ENCODE data around the gene CCBE1. TPM values are rescaled to one million over a fixed set of nuclear protein-coding genes. Genes with fewer than 3 reads are reported as not detected.

Gene CCBE1
- total and polyA plus RNA-seq, 5 experiments from 2014 or later: 0.36 TPM; not detected in 4

GRCh38 chr18:59402432-59403090 is 294.7 kb downstream of the CCBE1 start:
- POLR2A ChIA-PET: interaction anchor here (1.3 kb wide), 1 partner anchor 95 kb away, joined by 3 read pairs; no protein-coding TSS in a partner anchor
- no peak overlapping the region for H3K4me3 Mint-ChIP-seq
- DNase-seq (peak; percentile 41 to 73 (median 58)), ATAC-seq (peak; percentile 86 to 90)
- H3K9me3 Mint-ChIP-seq: peaks cover 0 to 1% (median 0%) of the 10 kb centered on the region in 9 donors
- H3K27me3 Mint-ChIP-seq: peaks cover 0 to 4% (median 2%) of the 10 kb centered on the region in 5 donors
- H3K36me3 Mint-ChIP-seq: no peaks in the 10 kb centered on the region
- peaks cover 0 to 2% (median 0%) of the 10 kb centered on the region in 4 donors for H3K4me1 Mint-ChIP-seq
- H3K27ac Mint-ChIP-seq: no peak overlapping the region

DNA sequence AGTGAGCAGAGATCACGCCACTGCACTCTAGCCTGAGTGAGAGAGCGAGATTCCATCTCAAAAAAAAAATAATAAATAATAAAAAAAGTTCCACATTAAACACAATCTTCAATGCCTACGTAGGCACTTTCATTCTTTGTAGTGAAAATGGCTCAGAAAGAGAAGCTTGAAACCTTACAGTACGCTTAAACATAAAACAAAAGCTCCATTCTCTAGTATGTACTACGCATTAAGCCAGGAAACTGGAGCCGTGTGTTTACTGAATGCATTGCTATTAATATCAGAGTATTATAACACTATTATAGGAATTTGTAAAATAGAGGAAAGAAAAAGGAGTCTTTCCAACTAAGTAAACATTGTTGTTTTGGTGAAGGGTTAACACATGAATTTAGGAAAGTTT is 296.8 kb downstream of the CCBE1 start:
- POLR2A ChIA-PET: no interaction called here
- Mint-ChIP-seq H3K27me3 (peaks cover 4 to 12% (median 7%) of the 10 kb centered on the region in 5 donors), H3K27ac (no peak overlapping the region), H3K4me3 (no peak overlapping the region), H3K36me3 (no peaks in the 10 kb centered on the region), H3K4me1 (peaks cover 6 to 8% (median 7%) of the 10 kb centered on the region in 4 donors), H3K9me3 (peaks cover 0 to 1% (median 0%) of the 10 kb centered on the region in 9 donors)
- no peak for DNase-seq
- ATAC-seq: no peak

GRCh38 chr18:59395226-59396175 is 301.7 kb downstream of the CCBE1 start:
- Mint-ChIP-seq H3K4me1 (peaks cover 7 to 14% (median 10%) of the 10 kb centered on the region in 4 donors), H3K27ac (peak overlapping the region in 1 of 10 donors; percentile 22), H3K27me3 (peaks cover 14 to 45% (median 26%) of the 10 kb centered on the region in 5 donors), H3K36me3 (no peaks in the 10 kb centered on the region), H3K4me3 (peak overlapping the region in 4 of 10 donors; percentile 1 to 46 (median 38)), H3K9me3 (no peaks in the 10 kb centered on the region)
- DNase-seq (no peak), ATAC-seq (no peak)
- POLR2A ChIA-PET: no interaction called here

DNA sequence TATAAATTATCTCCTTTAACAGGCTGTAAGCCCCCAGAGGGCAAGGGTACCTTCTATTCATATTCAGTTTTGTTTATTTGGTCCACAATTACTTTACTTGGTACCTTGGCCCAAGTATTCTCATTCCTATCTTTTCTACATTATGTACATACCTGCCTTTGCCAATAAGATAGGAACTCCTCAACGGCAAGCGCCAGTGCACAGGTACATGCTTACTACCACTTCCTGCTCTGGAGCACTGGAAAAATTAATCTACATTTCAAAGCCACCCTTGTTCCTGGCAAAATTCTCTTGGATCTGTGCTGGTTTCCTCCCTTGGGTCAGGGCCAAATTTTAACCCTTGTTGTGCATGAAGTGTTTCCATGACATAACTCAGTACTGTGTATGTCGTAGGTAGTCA is 303.8 kb downstream of the CCBE1 start:
- DNase-seq (no peak), ATAC-seq (no peak)
- Mint-ChIP-seq H3K4me3 (no peak overlapping the region), H3K4me1 (peaks cover 7 to 14% (median 10%) of the 10 kb centered on the region in 4 donors), H3K36me3 (no peaks in the 10 kb centered on the region), H3K27ac (no peak overlapping the region), H3K27me3 (peaks cover 14 to 45% (median 26%) of the 10 kb centered on the region in 5 donors), H3K9me3 (no peaks in the 10 kb centered on the region)
- POLR2A ChIA-PET: no interaction called here

GRCh38 chr18:59388817-59389216 is 308.4 kb downstream of the CCBE1 start:
- Mint-ChIP-seq H3K4me1 (no peaks in the 10 kb centered on the region), H3K36me3 (no peaks in the 10 kb centered on the region), H3K27ac (no peak overlapping the region), H3K27me3 (peaks cover 3 to 21% (median 12%) of the 10 kb centered on the region in 5 donors), H3K4me3 (no peak overlapping the region), H3K9me3 (no peaks in the 10 kb centered on the region)
- ATAC-seq (no peak), DNase-seq (no peak)
- POLR2A ChIA-PET: no interaction called here

GRCh38 chr18:59387687-59388565 is 309.3 kb downstream of the CCBE1 start:
- H3K4me1 Mint-ChIP-seq: no peaks in the 10 kb centered on the region
- H3K36me3 Mint-ChIP-seq: no peaks in the 10 kb centered on the region
- H3K27me3 Mint-ChIP-seq: peaks cover 3 to 17% (median 8%) of the 10 kb centered on the region in 5 donors
- DNase-seq (no peak), ATAC-seq (no peak)
- H3K4me3 Mint-ChIP-seq: no peak overlapping the region
- H3K27ac Mint-ChIP-seq: no peak overlapping the region
- POLR2A ChIA-PET: no interaction called here
- H3K9me3 Mint-ChIP-seq: no peaks in the 10 kb centered on the region

DNA sequence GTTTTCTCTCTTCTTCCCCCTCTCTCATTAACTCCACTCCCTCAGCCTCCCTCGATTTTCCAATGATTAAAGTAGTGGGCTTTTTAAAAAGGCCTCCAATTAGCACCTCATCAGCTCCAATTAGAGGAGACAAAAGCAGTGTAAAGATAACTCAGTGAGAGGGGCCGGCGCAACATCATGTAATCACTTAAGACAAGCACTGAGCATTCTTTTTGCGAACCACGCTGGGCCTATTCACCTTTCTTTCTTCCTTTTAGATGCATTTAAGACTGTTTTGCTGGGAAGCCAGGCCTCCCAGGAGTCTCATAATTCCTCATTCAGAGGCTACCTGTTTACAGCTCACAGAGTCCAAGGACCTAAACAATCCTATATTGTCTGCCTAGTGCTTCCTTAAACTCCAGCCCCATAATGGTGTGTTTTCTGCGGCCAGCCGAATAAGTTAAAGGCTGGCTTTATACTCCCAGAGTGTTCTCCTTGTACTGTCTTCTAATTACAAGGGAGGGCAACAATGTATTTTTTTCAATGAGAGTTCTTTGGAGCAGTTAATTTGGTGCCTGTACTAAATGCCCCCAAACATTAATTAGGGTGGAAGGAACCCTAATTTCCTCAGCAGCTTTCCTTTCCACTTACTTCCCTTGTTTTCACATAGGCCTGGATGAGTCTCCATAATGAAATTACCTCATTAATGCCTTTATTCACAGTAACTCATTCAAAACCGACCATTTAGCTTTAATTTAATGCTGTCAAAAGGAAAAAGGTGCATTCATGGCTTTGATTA is 310.1 kb downstream of the CCBE1 start:
- POLR2A ChIA-PET: no interaction called here
- ATAC-seq: no peak

DNA sequence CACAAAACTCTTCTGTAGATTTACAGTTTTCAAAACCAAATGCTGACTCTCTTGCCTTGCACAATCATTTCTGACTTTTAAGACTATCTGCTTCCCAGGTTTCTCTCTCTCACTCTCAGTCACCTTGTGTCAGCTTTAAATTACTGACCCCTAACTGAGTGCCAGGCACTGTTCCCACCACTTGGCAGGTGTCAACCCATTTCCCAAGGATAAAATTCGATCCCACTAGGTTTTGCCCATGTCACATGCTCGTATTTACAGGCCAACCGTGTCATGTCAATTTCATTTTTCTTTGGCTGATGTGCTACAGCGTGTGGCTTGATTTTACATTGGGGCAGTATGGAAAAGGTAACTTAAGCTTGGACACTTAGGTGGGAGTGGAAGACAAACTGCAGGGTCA is 312.0 kb downstream of the CCBE1 start:
- Mint-ChIP-seq H3K9me3 (no peaks in the 10 kb centered on the region), H3K27me3 (peaks cover 0 to 16% (median 4%) of the 10 kb centered on the region in 5 donors), H3K4me3 (no peak overlapping the region), H3K4me1 (no peaks in the 10 kb centered on the region), H3K27ac (no peak overlapping the region), H3K36me3 (peaks cover 0 to 2% (median 0%) of the 10 kb centered on the region in 3 donors)
- DNase-seq (no peak), ATAC-seq (no peak)
- POLR2A ChIA-PET: no interaction called here

More for the DNA sequence above, 310.1 kb downstream of the CCBE1 start:
- Mint-ChIP-seq H3K4me1 (no peaks in the 10 kb centered on the region), H3K36me3 (peaks cover 0 to under 1% (median 0%) of the 10 kb centered on the region in 3 donors), H3K27me3 (peaks cover under 1 to 9% (median 2%) of the 10 kb centered on the region in 5 donors), H3K4me3 (no peak overlapping the region), H3K9me3 (no peaks in the 10 kb centered on the region), H3K27ac (no peak overlapping the region)
- DNase-seq: no peak

DNA sequence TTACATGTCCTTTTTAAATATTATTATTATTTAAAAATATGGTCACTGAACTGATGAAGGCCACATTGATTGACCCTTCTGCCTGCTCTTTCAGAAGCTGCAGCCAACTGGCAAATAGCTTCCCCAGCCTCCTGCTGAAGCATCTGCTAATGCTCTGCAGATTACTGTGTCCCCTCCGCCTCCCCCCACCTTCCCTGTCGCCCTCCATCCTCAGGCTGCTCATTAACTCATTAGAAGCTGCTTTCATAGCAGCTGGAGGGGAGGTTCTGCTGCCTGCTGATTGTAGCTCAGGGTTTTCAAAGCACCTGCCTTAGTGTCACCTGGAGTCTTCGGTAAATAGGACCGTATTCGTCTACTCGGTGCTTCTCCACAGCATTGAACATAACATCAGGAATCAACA is 313.4 kb downstream of the CCBE1 start:
- Mint-ChIP-seq H3K36me3 (peaks cover 0 to 2% (median 0%) of the 10 kb centered on the region in 3 donors), H3K4me3 (no peak overlapping the region), H3K4me1 (no peaks in the 10 kb centered on the region), H3K9me3 (no peaks in the 10 kb centered on the region), H3K27ac (no peak overlapping the region), H3K27me3 (peaks cover 0 to 25% (median 11%) of the 10 kb centered on the region in 5 donors)
- no peak for ATAC-seq
- no peak for DNase-seq
- POLR2A ChIA-PET: no interaction called here

- Mint-ChIP-seq H3K27ac (no peak overlapping the region), H3K36me3 (peaks cover 0 to 2% (median 0%) of the 10 kb centered on the region in 3 donors), H3K27me3 (peaks cover 4 to 33% (median 17%) of the 10 kb centered on the region in 5 donors), H3K4me1 (no peaks in the 10 kb centered on the region), H3K4me3 (no peak overlapping the region), H3K9me3 (no peaks in the 10 kb centered on the region)
- no peak for ATAC-seq
- no peak for DNase-seq
- POLR2A ChIA-PET: no interaction called here
Measured at GRCh38 chr18:59382383-59382782, 314.8 kb downstream of the CCBE1 start.

DNA sequence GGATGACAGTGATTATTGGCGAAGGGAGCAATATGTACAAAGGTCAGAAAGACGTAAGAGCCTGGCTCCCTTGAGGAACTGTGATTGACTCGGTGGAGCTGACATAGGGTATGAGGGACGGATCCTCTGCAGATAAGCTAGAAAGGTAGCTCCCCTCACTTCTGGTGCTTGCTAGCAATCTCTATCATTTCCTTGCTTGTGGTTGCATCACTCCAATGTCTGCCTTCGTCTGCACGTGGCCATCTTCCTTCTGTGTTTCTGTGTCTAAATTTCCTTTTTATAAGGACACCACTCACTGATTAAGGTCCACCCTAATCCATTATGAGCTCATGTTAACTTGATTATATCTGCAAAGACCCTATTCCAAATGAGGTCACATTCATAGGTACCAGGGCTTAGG is 315.3 kb downstream of the CCBE1 start:
- DNase-seq (no peak), ATAC-seq (no peak)
- Mint-ChIP-seq H3K36me3 (peaks cover 0 to 2% (median 0%) of the 10 kb centered on the region in 3 donors), H3K27ac (no peak overlapping the region), H3K9me3 (no peaks in the 10 kb centered on the region), H3K4me1 (no peaks in the 10 kb centered on the region), H3K4me3 (no peak overlapping the region), H3K27me3 (peaks cover 4 to 37% (median 15%) of the 10 kb centered on the region in 5 donors)
- POLR2A ChIA-PET: no interaction called here

Measured in naive thymus-derived CD8-positive, alpha-beta T cell (primary cell).